ENCODE measurements around the gene SOST.

SOST gene

GRCh38 chr17:43767713-43768059, 9.1 kb upstream of the SOST start:
- DNase-seq (ENCODE audit: extremely low read depth, low read depth), result no peak
- TF ChIP-seq CTCF (IDR thresholded peaks at IDR 0.05; ENCODE audit: low read depth, low read length), result no peak

GRCh38 chr17:43767053-43767712, 8.6 kb upstream of the SOST start:
- no peak for DNase-seq (ENCODE audit: extremely low read depth, low read depth)
- no peak for TF ChIP-seq CTCF (IDR thresholded peaks at IDR 0.05; ENCODE audit: low read depth, low read length)

GRCh38 chr17:43766413-43767052, 7.9 kb upstream of the SOST start:
- no peak for DNase-seq (ENCODE audit: extremely low read depth, low read depth)
- peak; percentile 71 for TF ChIP-seq CTCF (IDR thresholded peaks at IDR 0.05; ENCODE audit: low read depth, low read length)

- DNase-seq (ENCODE audit: extremely low read depth, low read depth), result peak; percentile 79
- peak; percentile 99 for TF ChIP-seq CTCF (IDR thresholded peaks at IDR 0.05; ENCODE audit: low read depth, low read length)
Observed at GRCh38 chr17:43760254-43760852, 1.8 kb upstream of the SOST start.

GRCh38 chr17:43759836-43760235, 1.2 kb upstream of the SOST start:
- TF ChIP-seq CTCF (IDR thresholded peaks at IDR 0.05; ENCODE audit: low read depth, low read length), result no peak

GRCh38 chr17:43758086-43758485, 505 bp downstream of the SOST start:
- TF ChIP-seq CTCF (IDR thresholded peaks at IDR 0.05; ENCODE audit: low read depth, low read length), result no peak
- no peak for DNase-seq (ENCODE audit: extremely low read depth, low read depth)

More at GRCh38 chr17:43759836-43760235, 1.2 kb upstream of the SOST start:
- DNase-seq (ENCODE audit: extremely low read depth, low read depth), result no peak

GRCh38 chr17:43757171-43757660, 1.4 kb downstream of the SOST start:
- TF ChIP-seq CTCF (IDR thresholded peaks at IDR 0.05; ENCODE audit: low read depth, low read length), result no peak
- no peak for DNase-seq (ENCODE audit: extremely low read depth, low read depth)

All from AG09319 (cell line).